NCI-H526 treated with DMSO at 0.1 percent for 48 hours (cell line): ENCODE data around the gene KIF13A.
"Not testable (repeated sequence)": the region's sequence is repeated elsewhere in the genome, so short reads cannot be mapped to it uniquely, and the experiment has no call there.

Experiments
- DNase-seq: peaks from one replicate; lab custom pipeline; 2025; lab: John Stamatoyannopoulos, UW

The KIF13A gene

GRCh38 chr6:17785094-17785787 lies 202.2 kb downstream of the KIF13A start:
- no peak for DNase-seq

GRCh38 chr6:17780061-17780460 lies 207.4 kb downstream of the KIF13A start:
- DNase-seq, result no peak

GRCh38 chr6:17771609-17772008 lies 215.8 kb downstream of the KIF13A start:
- DNase-seq, result no peak

DNA sequence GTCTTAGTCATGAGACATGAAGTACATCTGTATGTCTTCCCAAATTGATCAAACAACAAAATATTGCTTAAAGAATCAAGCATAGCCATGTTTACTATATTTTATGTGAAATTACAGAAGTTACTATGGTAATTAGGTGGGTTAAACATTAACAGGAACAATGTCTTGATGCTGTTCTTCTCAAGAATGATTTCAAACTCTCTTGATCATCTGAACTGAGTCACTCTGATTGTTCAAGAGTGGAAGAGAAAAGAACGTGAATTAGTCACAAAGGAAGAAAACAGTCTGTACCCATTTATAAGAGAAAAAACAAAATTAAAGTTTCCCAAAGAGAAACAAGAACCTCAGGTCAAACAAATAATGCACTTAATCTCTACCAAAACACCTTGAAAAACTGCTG lies 218.6 kb downstream of the KIF13A start:
- no peak for DNase-seq

DNA sequence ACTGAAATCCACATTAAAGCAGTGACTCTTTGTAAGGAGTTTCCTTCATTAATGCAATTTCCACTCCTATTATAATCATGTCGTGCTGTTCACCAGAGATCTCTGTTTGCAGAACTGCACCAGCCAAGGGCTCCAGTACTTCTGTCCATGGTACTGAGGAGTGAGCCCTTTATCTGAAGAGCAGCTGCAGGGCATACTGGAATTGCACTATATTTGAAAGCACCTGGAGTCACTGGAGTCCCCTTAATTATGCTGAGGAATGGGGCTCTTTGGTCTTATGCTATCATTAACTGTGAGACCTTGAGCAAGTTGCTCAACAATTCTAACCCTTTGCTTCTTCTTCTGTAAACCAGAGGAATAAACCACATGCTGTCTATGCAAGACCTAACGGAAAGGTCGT lies 219.0 kb downstream of the KIF13A start:
- no peak for DNase-seq

- DNase-seq, result no peak
Measured at GRCh38 chr6:17762651-17763050, 224.8 kb downstream of the KIF13A start.

- DNase-seq, result no peak
Measured at GRCh38 chr6:17758119-17758518, 229.3 kb downstream of the KIF13A start.

DNA sequence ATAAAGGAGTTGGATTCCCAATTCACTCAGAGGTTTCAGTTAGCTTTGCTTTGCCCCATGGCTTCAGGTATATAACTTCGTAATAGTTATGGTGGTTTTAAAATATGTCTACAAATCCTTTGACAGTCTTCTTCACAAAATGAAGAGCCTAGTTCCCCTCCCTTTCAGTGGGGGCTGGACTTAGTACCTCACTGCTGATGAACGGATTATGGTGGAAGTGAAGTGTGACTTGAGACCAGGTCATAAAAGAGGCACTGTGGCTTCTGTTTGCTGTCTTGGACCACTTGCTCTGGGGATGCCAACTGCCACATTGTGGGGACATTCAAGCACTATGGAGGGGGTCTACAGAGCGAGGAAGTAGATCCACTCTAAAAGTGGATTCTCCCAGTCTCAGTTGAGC lies 233.2 kb downstream of the KIF13A start:
- DNase-seq, result no peak

- DNase-seq, result not testable (repeated sequence)
Measured at GRCh38 chr6:17745324-17745723, 242.1 kb downstream of the KIF13A start.

GRCh38 chr6:17744757-17745308 lies 242.6 kb downstream of the KIF13A start:
- DNase-seq, result not testable (repeated sequence)

DNA sequence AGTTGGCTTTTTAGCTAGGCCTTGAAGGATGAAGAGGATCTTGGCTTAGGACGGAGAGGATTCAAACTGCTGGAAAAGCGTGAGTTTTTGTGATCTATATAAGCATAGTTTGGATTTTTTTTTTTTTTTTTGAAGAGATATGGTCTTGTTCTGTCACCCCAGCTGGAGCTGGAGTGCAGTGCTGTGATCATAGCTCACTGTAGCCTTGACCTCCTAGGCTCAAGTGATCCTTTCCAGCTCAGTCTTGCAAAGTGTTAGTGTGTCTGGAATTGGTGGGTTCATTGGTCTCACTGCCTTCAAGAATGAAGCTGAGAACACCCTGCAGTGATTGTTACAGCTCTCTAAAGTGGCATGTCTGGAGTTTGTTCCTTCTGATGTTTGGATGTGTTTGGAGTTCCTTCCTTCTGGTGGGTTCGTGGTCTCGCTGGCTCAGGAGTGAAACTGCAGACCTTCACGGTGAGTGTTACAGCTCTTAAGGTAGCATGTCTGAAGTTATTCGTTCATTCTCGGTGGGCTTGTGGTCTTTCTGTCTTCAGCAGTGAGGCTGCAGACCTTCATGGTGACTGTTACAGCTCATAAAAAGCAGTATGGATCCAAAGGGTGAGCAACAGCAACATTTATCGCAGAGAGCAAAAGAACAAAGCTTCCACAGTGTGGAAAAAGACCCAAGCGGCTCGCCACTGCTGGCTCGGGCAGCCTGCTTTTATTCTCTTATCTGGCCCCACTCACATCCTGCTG lies 243.2 kb downstream of the KIF13A start:
- DNase-seq, result no peak

DNA sequence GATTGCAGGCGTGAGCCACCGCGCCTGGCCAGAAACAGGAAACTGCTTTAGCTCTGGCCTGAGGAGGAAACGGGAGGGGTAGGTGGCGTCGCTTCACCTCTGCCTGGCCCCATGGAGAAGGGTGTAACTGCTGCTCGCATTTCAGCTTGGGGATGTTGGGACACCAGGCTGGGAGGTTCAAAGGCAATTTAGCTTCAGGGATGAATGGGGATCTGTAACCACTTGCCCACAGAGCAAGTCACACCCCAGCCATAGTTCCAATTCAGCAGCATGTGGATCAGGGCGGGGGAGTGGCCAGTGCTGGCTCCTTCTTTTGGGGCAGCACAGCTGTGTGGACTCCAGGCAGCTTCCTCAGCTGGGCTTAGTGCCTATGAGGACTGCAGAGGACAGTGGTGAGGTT lies 245.9 kb downstream of the KIF13A start:
- no peak for DNase-seq

DNA sequence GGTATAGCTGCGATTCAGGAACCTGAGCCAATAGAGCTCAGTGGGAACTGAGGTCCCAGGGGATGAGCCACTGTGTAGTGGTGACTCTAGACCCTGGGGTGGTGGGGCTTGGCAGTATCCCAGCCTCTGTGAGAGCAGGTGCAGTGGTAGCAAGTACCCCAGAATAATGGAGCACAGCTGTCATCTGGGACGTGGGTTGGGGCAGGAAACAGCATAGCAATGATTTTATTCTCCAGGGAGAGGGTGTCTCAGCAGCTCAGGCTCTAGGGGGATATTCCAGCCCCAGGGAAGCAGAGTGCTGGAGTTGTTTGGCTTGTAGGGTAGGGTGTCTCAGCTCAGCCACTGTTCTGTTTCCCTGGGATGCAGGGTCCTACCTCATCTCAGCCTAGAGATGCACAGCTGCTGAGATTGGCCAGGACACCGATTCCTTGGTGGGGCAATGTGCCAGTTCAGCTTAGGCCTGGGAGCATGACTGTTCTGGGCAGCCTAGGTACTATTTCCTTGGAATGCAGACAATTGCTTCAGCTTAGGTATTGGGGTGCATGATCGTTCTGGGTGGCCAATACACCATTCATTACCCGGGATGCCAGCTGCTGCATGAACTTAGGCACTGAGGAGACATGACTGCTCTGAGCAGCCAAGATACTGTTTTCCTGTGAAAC lies 246.7 kb downstream of the KIF13A start:
- DNase-seq, result no peak

DNA sequence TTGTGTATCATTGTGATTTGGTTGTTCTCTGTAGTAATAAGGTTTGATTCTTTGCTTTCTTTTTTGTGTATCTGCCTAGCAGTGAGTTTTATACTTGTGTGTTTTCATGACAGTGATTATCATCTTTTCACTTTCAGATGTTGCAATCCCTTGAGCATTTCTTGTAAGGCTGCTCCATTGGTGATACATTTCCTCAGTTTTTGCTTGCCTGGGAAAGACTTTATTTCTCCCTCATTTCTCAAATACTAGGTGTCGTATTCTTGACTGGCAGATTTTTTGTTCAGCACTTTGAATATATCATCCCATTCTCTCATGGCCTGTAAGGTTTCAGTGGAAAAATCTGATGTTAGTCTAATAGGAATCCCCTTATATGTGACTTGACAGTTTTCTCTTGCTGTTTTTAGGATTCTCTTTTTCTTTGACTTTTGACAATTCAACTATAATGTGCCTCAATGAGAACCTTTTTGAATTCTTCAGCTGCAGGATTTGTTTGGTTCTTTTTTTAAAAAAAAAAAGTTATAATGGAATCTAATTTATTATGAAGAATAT lies 249.7 kb downstream of the KIF13A start:
- DNase-seq, result no peak

DNA sequence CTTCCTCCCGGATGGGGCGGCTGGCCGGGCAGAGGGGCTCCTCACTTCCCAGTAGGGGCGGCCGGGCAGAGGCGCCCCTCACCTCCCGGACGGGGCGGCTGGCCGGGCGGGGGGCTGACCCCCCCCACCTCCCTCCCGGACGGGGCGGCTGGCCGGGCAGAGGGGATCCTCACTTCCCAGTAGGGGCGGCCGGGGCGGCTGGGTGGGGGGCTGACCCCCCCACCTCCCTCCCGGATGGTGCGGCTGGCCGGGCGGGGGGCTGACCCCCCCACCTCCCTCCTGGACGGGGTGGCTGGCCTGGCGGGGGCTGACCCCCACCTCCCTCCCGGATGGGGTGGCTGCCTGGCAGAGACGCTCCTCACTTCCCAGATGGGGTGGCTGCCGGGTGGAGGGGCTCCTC lies 252.1 kb downstream of the KIF13A start:
- DNase-seq, result not testable (repeated sequence)

- no peak for DNase-seq
Measured at GRCh38 chr6:17730078-17730704, 257.2 kb downstream of the KIF13A start.

GRCh38 chr6:17729223-17730077 lies 258.0 kb downstream of the KIF13A start:
- DNase-seq, result no peak

GRCh38 chr6:17728551-17729222 lies 258.7 kb downstream of the KIF13A start:
- no peak for DNase-seq

DNA sequence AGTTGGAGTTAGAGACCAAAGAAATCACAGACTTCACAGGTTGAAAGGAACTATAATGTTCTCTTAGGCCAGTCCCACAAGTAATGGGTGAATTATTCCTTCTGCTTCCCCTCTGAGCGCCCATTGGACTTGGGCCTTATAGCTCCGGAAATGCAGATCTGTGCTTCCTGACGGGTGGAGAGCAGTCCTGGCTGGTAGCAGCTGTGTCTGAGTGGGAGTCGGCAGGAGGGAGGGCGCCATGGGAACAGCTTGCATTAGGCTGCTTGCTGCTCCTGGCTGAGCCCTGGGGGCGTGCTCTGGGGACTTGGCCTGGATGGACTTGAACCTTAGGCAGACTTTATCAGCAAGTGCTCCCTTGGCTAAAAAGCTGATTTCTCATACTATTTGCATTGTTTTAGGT lies 262.4 kb downstream of the KIF13A start:
- no peak for DNase-seq

GRCh38 chr6:17724341-17724740 lies 263.1 kb downstream of the KIF13A start:
- no peak for DNase-seq

DNA sequence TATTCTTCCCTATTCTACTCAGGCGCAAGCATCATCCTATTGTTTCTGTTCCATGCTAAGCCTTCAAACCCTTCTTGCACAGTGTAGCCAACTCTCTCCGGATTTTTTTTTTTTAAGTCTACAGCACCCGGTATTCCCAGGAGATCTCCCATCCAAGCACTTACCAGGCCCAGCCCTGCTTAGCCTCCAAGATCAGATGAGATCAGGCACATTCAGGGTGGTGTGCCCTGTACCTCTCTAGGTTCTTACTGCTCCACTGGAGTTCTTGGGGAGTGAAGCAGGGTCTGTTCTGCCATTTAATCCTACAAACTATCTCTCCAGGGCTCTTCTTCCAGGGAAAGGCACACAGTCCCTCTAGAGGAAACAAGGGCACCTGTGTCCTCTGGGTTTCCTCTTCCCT lies 265.8 kb downstream of the KIF13A start:
- no peak for DNase-seq
